Endothelial cell of umbilical vein (primary cell): ENCODE measurements around the gene PTCD1. TPM values are rescaled to one million over a fixed set of nuclear protein-coding genes. Genes with fewer than 3 reads are reported as not detected.

Experiments used
- BruUV-seq: library from RNA; stranded (reverse); fragments of 400-500 nt; replicated peaks from 2 replicates; lab custom pipeline; 2021; lab: Mats Ljungman, UMichigan
- CTCF ChIA-PET: fragments of 300-600, 350-600 bp; sonication (Branson Sonifier 250); formaldehyde crosslinking; loops from one replicate; lab custom pipeline; 2021; ENCODE audit warnings: antibody characterized with exemption, inconsistent platforms; lab: Charles Lee
- POLR2A ChIA-PET: fragments of 300-600, 350-600 bp; sonication (Branson Sonifier 250); formaldehyde crosslinking; loops from one replicate; lab custom pipeline; 2021; ENCODE audit warnings: antibody characterized with exemption, inconsistent platforms; lab: Charles Lee
- DNase-seq: peaks from one replicate; pipeline ENCODE4 v3.0.0-alpha.2; 2011; ENCODE audit warnings: low read depth, low spot score
- FAIRE-seq: peaks from 2 replicates; lab custom pipeline; 2011; peaks lifted over from hg19 to GRCh38; lab: Jason Lieb, UNC
- H2AFZ ChIP-seq: 2 replicates; pipeline ENCODE4 v1.6.0; 2012; ENCODE audit warnings: low read depth, low read length, control low read depth, inconsistent platforms
- H3K27ac ChIP-seq: 2 replicates; pipeline ENCODE4 v1.5.1; 2011; ENCODE audit warnings: low read depth, mild to moderate bottlenecking, control low read depth, low read length, moderate library complexity; ENCODE audit not compliant: insufficient read depth
- H3K27me3 ChIP-seq, 2 experiments: 2 replicates each; pipeline versions ENCODE4 v1.6.0 to v1.6.1; 2011; ENCODE audit warnings: low read length in 2 of 2, mixed read lengths in 1 of 2; ENCODE audit not compliant: control insufficient read depth in 2 of 2, insufficient read depth in 2 of 2
- H3K36me3 ChIP-seq, 2 experiments: 2 replicates in 1 of 2; 3 replicates in 1 of 2; pipeline ENCODE4 v1.5.1; 2011; ENCODE audit warnings: low read length in 2 of 2, mild to moderate bottlenecking in 1 of 2, moderate library complexity in 1 of 2; ENCODE audit not compliant: control insufficient read depth in 2 of 2, insufficient read depth in 2 of 2; ENCODE audit errors: extremely low read depth in 1 of 2
- H3K4me1 ChIP-seq: 3 replicates; pipeline ENCODE4 v1.5.1; 2011; ENCODE audit warnings: mild to moderate bottlenecking, low read length; ENCODE audit not compliant: control insufficient read depth, insufficient read depth; ENCODE audit errors: extremely low read depth
- H3K4me2 ChIP-seq: 2 replicates; pipeline ENCODE4 v1.6.1; 2011; ENCODE audit warnings: low read length, control low read depth, mixed read lengths; ENCODE audit not compliant: insufficient read depth
- H3K4me3 ChIP-seq, 3 experiments: fragments of 200-600 bp in 1 of 3; sonication (generic), shearing (Covaris generic) in 1 of 3; replicated peaks in 1 of 3; 2 replicates each; pipeline ENCODE4 v1.5.1; 2011 to 2016; ENCODE audit warnings: control low read depth in 3 of 3, low read length in 3 of 3, mild to moderate bottlenecking in 2 of 3, inconsistent platforms in 1 of 3, low read depth in 1 of 3, moderate library complexity in 1 of 3; ENCODE audit not compliant: insufficient read depth in 1 of 3
- H3K79me2 ChIP-seq: 2 replicates; pipeline ENCODE4 v1.6.0; 2012; ENCODE audit warnings: low read length, inconsistent platforms; ENCODE audit not compliant: control insufficient read depth, insufficient read depth
- H3K9ac ChIP-seq: replicated peaks from 2 replicates; pipeline ENCODE3; 2011; ENCODE audit warnings: low read length, control low read depth; ENCODE audit not compliant: insufficient read depth; ENCODE audit errors: extremely low read depth
- H3K9me1 ChIP-seq: replicated peaks from 3 replicates; pipeline ENCODE4 v1.6.0; 2011; ENCODE audit warnings: mild to moderate bottlenecking, low read length; ENCODE audit not compliant: control insufficient read depth, insufficient read depth; ENCODE audit errors: extremely low read depth
- H3K9me3 ChIP-seq: replicated peaks from 2 replicates; pipeline ENCODE4 v1.5.1; 2012; ENCODE audit warnings: low read length, inconsistent platforms; ENCODE audit not compliant: control insufficient read depth, insufficient read depth
- H4K20me1 ChIP-seq: replicated peaks from 2 replicates; pipeline ENCODE3; 2011; ENCODE audit warnings: mild to moderate bottlenecking, low read length; ENCODE audit not compliant: control insufficient read depth, insufficient read depth; ENCODE audit errors: extremely low read depth
- CTCF ChIP-seq, 2 donors: IDR thresholded peaks; 1 replicate in 1 of 2; 2 replicates in 1 of 2; pipeline ENCODE4 v1.5.1; 2011; ENCODE audit warnings: low read length in 2 of 2, mild to moderate bottlenecking in 2 of 2, moderate library complexity in 2 of 2, control low read depth in 1 of 2, inconsistent platforms in 1 of 2, low read depth in 1 of 2; ENCODE audit not compliant: insufficient read depth in 1 of 2; ENCODE audit errors: extremely low read depth in 1 of 2
- EZH2 ChIP-seq: IDR thresholded peaks from 2 replicates; pipeline ENCODE4 v1.6.1; 2012; ENCODE audit warnings: borderline replicate concordance, low read depth, mild to moderate bottlenecking, moderate library complexity, low read length, inconsistent platforms; ENCODE audit not compliant: severe bottlenecking
- FOS ChIP-seq: IDR thresholded peaks from 2 replicates; pipeline ENCODE4 v1.6.1; 2011; ENCODE audit warnings: mild to moderate bottlenecking, low read length, moderate library complexity, borderline replicate concordance; ENCODE audit not compliant: insufficient read depth
- GATA2 ChIP-seq: IDR thresholded peaks from 2 replicates; pipeline ENCODE4 v1.7.0; 2011; ENCODE audit warnings: low read depth, mild to moderate bottlenecking, moderate library complexity, mixed read lengths, low read length; ENCODE audit not compliant: insufficient read length, insufficient read depth
- JUN ChIP-seq: IDR thresholded peaks from 2 replicates; pipeline ENCODE4 v1.6.1; 2011; ENCODE audit warnings: borderline replicate concordance, low read depth; ENCODE audit not compliant: insufficient read length, insufficient read depth
- MAX ChIP-seq: IDR thresholded peaks from 2 replicates; pipeline ENCODE4 v1.6.1; 2011; ENCODE audit not compliant: insufficient read depth, insufficient read length
- MYC ChIP-seq: IDR thresholded peaks from one replicate; pipeline ENCODE4 v1.6.1; 2011; ENCODE audit warnings: mild to moderate bottlenecking, low read depth, low read length
- POLR2A ChIP-seq: IDR thresholded peaks from 2 replicates; pipeline ENCODE4 v1.6.1; 2012; ENCODE audit warnings: low read depth, mild to moderate bottlenecking, control low read depth, low read length
- POLR2AphosphoS5 ChIP-seq: IDR thresholded peaks from 2 replicates; pipeline ENCODE4 v1.6.1; 2012; ENCODE audit warnings: low read depth, mild to moderate bottlenecking, control low read depth, low read length, moderate library complexity; ENCODE audit not compliant: insufficient read depth
- dilution Hi-C: fragments of 300-500 bp; cut with MboI; formaldehyde crosslinking; loops from one replicate; pipeline ENCODE4 v1.15.0; 2019; ENCODE audit warnings: low sequenced_read_pairs; ENCODE audit not compliant: extremely low pct_ligation_motif_present
- intact Hi-C: fragments of 100-400 bp; cut with micrococcal nuclease; formaldehyde crosslinking; loops from one replicate; pipeline ENCODE4 v1.10.0; 2022
- polyA plus RNA-seq, 4 experiments: library from polyadenylated mRNA; depleted of rRNA in 3 of 4; stranded (reverse) in 3 of 4; unstranded in 1 of 4; fragments of >200 nt; gene quantifications; 2 replicates each; pipeline versions ENCODE4 v1.2.1 to v1.2.3, GENCODE V29; 2011 to 2012; ENCODE audit warnings: missing spikeins in 1 of 4
- total RNA-seq: library from RNA; stranded (reverse); gene quantifications from 2 replicates; pipeline ENCODE4 v1.2.3, GENCODE V29; 2021

PTCD1 gene
- total and polyA plus RNA-seq, 2 donors (not counting 3 experiments of a cell fraction or from before 2014, with no cell fraction given): 3.8 to 9.6 TPM

- dilution Hi-C loops (no loop called here), intact Hi-C loops (no loop called here)
- TF ChIP-seq MYC: no peak
- Histone ChIP-seq H3K9me1 (no peaks in the 10 kb centered on the region), H3K27ac (peak overlapping the region; percentile 79), H4K20me1 (peaks cover 3% of the 10 kb centered on the region), H3K36me3 (peaks cover 6 to 17% of the 10 kb centered on the region in 2 experiments), H3K27me3 (no peaks in the 10 kb centered on the region), H3K4me3 (peak overlapping the region; percentile 65 to 99 (median 96)), H3K9me3 (no peaks in the 10 kb centered on the region), H3K4me2 (peak overlapping the region; percentile 96), H3K79me2 (peaks cover 64% of the 10 kb centered on the region), H3K4me1 (peaks cover 21% of the 10 kb centered on the region), H3K9ac (peak overlapping the region; percentile 93), H2AFZ (peak overlapping the region; percentile 68)
- TSS peak; percentile 59 for BruUV-seq
- ChIA-PET CTCF (interaction anchor here (0.9 to 1.3 kb wide), 8 partner anchors 8 to 207 kb away, joined by 3 to 6 read pairs (median 4); partner anchors contain the start of genes ARPC1B and ZSCAN25), POLR2A (interaction anchor here (0.8 to 2.0 kb wide), 4 partner anchors 9 to 63 kb away, joined by 4 to 12 read pairs (median 5); no protein-coding TSS in a partner anchor)
- no peak for FAIRE-seq
- no peak for DNase-seq
These were observed 29.4 kb downstream of the PTCD1 start for GRCh38 chr7:99409192-99409572.

- no peaks in the 10 kb centered on the region for H3K9me1 ChIP-seq
- FAIRE-seq: peak; percentile 100
- peak within 1 kb of the TSS; percentile 79 for H3K27ac ChIP-seq
- H3K9ac ChIP-seq: peak within 1 kb of the TSS; percentile 93
- TF ChIP-seq FOS: no peak
- peak; percentile 51 for TF ChIP-seq MAX
- TF ChIP-seq CTCF (IDR thresholded peaks at IDR 0.05; ENCODE audit: extremely low read depth in 1 of 2, insufficient read depth in 1 of 2, low read depth in 1 of 2, low read length in 2 of 2): no peak
- peak; percentile 84 for TF ChIP-seq JUN
- peak; percentile 91 for TF ChIP-seq POLR2A
- no peak for TF ChIP-seq EZH2
- TF ChIP-seq GATA2: no peak
- no peak for TF ChIP-seq MYC
- TF ChIP-seq POLR2AphosphoS5: peak; percentile 79
- peaks cover 3% of the 10 kb centered on the region for H4K20me1 ChIP-seq
- H3K36me3 ChIP-seq: peaks cover 6 to 20% of the 10 kb centered on the region in 2 experiments
- no peaks in the 10 kb centered on the region for H3K27me3 ChIP-seq
- peak; percentile 98 for DNase-seq
- H2AFZ ChIP-seq: peak within 1 kb of the TSS; percentile 68
- H3K9me3 ChIP-seq: no peaks in the 10 kb centered on the region
- ChIA-PET POLR2A (interaction anchor here (0.7 to 2.0 kb wide), 5 partner anchors 9 to 63 kb away, joined by 4 to 12 read pairs (median 4); no protein-coding TSS in a partner anchor), CTCF (interaction anchor here (0.9 to 1.3 kb wide), 8 partner anchors 9 to 208 kb away, joined by 3 to 6 read pairs (median 4); partner anchors contain the start of genes ARPC1B and ZSCAN25)
- H3K4me3 ChIP-seq: peak within 1 kb of the TSS; percentile 65 to 99 (median 96)
- BruUV-seq: no TSS peak
- dilution Hi-C loops: no loop called here
- peaks cover 21% of the 10 kb centered on the region for H3K4me1 ChIP-seq
- H3K79me2 ChIP-seq: peaks cover 70% of the 10 kb centered on the region
- intact Hi-C loops: loop anchor here (1.0 kb wide), 4 partner anchors 29 to 96 kb away; partner anchors contain the start of gene ZKSCAN5
- peak within 1 kb of the TSS; percentile 96 for H3K4me2 ChIP-seq
These were observed 30.0 kb downstream of the PTCD1 start, which contains the start of the genes BUD31 and PDAP1 for GRCh38 chr7:99408379-99409191. TSS of gene BUD31 (plus strand) at chr7:99408969. CDS start at chr7:99411093, 2,124 bp downstream. TSS of gene PDAP1 (minus strand) at chr7:99408597. CDS start at chr7:99408548, 49 bp downstream.
